Neutrophil (primary cell): ENCODE measurements around the gene DDX5.
"Not testable (repeated sequence)": the region's sequence is repeated elsewhere in the genome, so short reads cannot be mapped to it uniquely, and the experiment has no call there.

Source experiments
- H3K27ac ChIP-seq: fragments of 200-600 bp; sonication (generic); 2 replicates; pipeline ENCODE4 v1.5.1; 2016; ENCODE audit warnings: mild to moderate bottlenecking, moderate library complexity
- H3K27me3 ChIP-seq: fragments of 200-600 bp; sonication (generic); 2 replicates; pipeline ENCODE4 v1.6.0; 2016; ENCODE audit warnings: mild to moderate bottlenecking
- H3K36me3 ChIP-seq: fragments of 200-600 bp; sonication (generic); 2 replicates; pipeline ENCODE4 v1.5.1; 2017
- H3K4me1 ChIP-seq, 2 experiments: fragments of 200-600 bp in 1 of 2; sonication (generic) in 1 of 2; 1 replicate in 1 of 2; 2 replicates in 1 of 2; pipeline versions ENCODE4 v1.5.1 to v1.6.1; 2013 to 2016; ENCODE audit warnings: low read depth in 1 of 2, low read length in 1 of 2, mild to moderate bottlenecking in 1 of 2, moderate library complexity in 1 of 2; ENCODE audit not compliant: control insufficient read depth in 1 of 2, insufficient read depth in 1 of 2
- H3K4me3 ChIP-seq, 2 experiments: fragments of 200-600 bp in 1 of 2; sonication (generic) in 1 of 2; 1 replicate in 1 of 2; 2 replicates in 1 of 2; pipeline ENCODE4 v1.5.1; 2013 to 2016; ENCODE audit warnings: low read depth in 1 of 2, low read length in 1 of 2, mild to moderate bottlenecking in 1 of 2, moderate library complexity in 1 of 2
- H3K9me3 ChIP-seq: fragments of 200-600 bp; sonication (generic); 2 replicates; pipeline ENCODE4 v1.5.1; 2016
- TF ChIP-seq, protein P1 (sequence below): fragments of 200-600 bp; sonication (generic); IDR thresholded peaks from 2 replicates; pipeline ENCODE4 v1.5.1; 2016; ENCODE audit warnings: antibody characterized with exemption

The DDX5 gene

GRCh38 chr17:64496786-64497564 is 9.1 kb downstream of the DDX5 start, which contains the start of gene POLG2:
TSS of gene POLG2 (minus strand) at chr17:64497054. CDS start at chr17:64496968, 86 bp downstream.
- Histone ChIP-seq H3K27ac (peak within 1 kb of the TSS; percentile 83), H3K4me3 (peak within 1 kb of the TSS; percentile 70 to 85), H3K4me1 (peaks cover 32% of the 10 kb centered on the region in 2 experiments), H3K9me3 (peaks cover 9% of the 10 kb centered on the region), H3K36me3 (peaks cover 51% of the 10 kb centered on the region), H3K27me3 (no peaks in the 10 kb centered on the region)
- TF ChIP-seq, protein P1, sequence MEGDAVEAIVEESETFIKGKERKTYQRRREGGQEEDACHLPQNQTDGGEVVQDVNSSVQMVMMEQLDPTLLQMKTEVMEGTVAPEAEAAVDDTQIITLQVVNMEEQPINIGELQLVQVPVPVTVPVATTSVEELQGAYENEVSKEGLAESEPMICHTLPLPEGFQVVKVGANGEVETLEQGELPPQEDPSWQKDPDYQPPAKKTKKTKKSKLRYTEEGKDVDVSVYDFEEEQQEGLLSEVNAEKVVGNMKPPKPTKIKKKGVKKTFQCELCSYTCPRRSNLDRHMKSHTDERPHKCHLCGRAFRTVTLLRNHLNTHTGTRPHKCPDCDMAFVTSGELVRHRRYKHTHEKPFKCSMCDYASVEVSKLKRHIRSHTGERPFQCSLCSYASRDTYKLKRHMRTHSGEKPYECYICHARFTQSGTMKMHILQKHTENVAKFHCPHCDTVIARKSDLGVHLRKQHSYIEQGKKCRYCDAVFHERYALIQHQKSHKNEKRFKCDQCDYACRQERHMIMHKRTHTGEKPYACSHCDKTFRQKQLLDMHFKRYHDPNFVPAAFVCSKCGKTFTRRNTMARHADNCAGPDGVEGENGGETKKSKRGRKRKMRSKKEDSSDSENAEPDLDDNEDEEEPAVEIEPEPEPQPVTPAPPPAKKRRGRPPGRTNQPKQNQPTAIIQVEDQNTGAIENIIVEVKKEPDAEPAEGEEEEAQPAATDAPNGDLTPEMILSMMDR, result peak; percentile 9

DNA sequence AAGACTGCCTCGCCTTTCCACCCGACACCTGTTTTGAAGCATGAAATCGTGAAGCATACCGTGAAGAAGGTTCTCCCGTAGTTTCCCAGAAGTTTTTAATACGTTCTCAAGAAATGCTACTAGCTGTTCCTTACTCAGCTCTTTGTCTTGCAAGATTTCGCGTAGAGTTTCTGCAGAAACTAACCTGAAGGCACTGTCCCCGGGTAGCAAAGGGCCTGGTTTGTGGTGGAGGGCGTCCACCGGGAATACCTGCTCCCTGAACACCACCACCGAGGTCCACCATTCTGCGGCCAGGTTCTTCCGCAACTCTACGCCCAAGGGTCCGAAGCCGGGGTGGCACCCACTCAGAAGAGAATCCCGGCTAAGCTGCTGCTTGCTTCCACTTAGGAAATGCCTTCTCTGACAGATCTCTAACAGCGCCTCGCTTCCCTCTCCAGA is 9.7 kb downstream of the DDX5 start:
- peaks cover 5% of the 10 kb centered on the region for H3K9me3 ChIP-seq
- peak overlapping the region; percentile 70 to 85 for H3K4me3 ChIP-seq
- peak overlapping the region; percentile 83 for H3K27ac ChIP-seq
- no peaks in the 10 kb centered on the region for H3K27me3 ChIP-seq
- H3K4me1 ChIP-seq, result peaks cover 33 to 34% of the 10 kb centered on the region in 2 experiments
- TF ChIP-seq, protein P1, result no peak
- peaks cover 45% of the 10 kb centered on the region for H3K36me3 ChIP-seq

DNA sequence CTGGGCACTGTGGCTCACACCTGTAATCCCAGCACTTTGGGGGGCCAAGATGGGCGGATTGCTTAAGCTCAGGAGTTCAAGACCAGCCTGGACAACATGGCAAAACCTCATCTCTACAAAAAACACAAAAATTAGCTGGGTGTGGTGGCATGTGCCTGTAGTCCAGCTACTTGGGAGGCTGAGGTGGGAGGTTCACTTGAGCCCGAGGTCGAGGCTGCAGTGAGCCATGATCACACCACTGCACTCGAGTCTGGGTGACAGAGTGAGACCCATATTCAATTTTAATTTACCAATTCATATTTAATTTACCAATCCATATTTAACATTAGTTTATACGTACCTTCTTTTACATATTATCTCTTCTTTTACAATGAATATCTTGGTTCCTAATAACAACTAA is 10.8 kb downstream of the DDX5 start:
- not testable (repeated sequence) for H3K27ac ChIP-seq, H3K9me3 ChIP-seq, H3K4me3 ChIP-seq, H3K27me3 ChIP-seq
- Histone ChIP-seq H3K4me1 (peaks cover 37% of the 10 kb centered on the region in 2 experiments), H3K36me3 (peaks cover 37% of the 10 kb centered on the region)

GRCh38 chr17:64494121-64494520 is 12.0 kb downstream of the DDX5 start:
- peaks cover 35% of the 10 kb centered on the region for H3K36me3 ChIP-seq
- H3K9me3 ChIP-seq, result no peaks in the 10 kb centered on the region
- H3K4me3 ChIP-seq, result no peak overlapping the region
- TF ChIP-seq, protein P1, result no peak
- no peaks in the 10 kb centered on the region for H3K27me3 ChIP-seq
- peaks cover 37% of the 10 kb centered on the region in 2 experiments for H3K4me1 ChIP-seq
- no peak overlapping the region for H3K27ac ChIP-seq

- Histone ChIP-seq H3K27me3 (no peaks in the 10 kb centered on the region), H3K9me3 (no peaks in the 10 kb centered on the region), H3K27ac (no peak overlapping the region), H3K4me3 (no peak overlapping the region), H3K4me1 (peaks cover 33 to 35% of the 10 kb centered on the region in 2 experiments), H3K36me3 (peaks cover 23% of the 10 kb centered on the region)
- TF ChIP-seq, protein P1, result peak; percentile 60
These were observed 13.5 kb downstream of the DDX5 start for GRCh38 chr17:64492481-64493109.

DNA sequence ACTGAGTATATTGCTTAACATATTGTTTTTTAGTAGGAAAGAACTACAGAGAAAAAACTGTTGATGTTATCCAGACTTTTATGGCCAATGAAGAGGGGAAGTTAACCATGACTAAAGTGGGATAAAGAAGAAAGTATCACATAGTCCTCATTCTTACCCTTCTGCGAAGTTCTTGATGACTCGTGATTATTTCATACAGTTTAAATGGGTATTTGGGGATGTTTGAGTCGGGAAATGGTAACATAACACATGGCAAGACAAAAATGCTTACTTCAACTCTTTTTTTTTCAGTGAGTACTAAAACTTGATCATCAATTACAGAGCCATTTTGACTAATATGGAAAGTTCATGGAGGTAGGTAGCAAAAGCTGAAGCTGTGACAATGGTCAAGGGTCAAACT is 14.1 kb downstream of the DDX5 start:
- H3K4me1 ChIP-seq, result peaks cover 27 to 29% of the 10 kb centered on the region in 2 experiments
- H3K27me3 ChIP-seq, result no peaks in the 10 kb centered on the region
- H3K4me3 ChIP-seq, result no peak overlapping the region
- H3K9me3 ChIP-seq, result no peaks in the 10 kb centered on the region
- TF ChIP-seq, protein P1, result no peak
- no peak overlapping the region for H3K27ac ChIP-seq
- peaks cover 27% of the 10 kb centered on the region for H3K36me3 ChIP-seq
